Measurements from ENCODE around the gene RBM25.

DNA sequence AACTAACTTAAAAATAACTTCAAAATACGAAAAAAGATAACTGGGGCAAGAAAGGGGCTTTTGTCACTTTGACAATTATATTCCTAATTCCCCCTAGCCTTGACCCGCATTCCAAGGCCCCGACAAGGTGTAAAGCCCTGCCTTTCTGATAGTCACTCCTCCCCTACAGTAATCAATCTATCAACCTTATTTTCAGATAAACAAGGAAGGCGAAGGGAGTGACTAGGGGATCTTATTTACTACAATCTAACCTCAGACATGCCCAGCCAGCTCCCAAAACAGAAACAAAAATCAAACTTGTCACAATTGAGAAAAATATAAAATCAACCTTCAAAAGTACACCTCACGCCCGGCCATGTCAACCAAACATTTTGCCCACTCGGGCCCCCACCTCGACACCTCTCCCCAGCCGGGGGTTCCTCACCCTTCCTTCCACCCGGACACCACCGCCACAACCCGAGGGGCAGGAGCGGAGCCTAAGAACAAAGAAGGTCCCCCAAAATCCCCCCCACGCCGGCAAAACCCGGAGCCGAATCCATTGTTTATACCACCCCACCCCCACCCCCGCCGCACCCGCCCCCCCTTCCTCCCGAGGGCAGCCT, 32.0 kb upstream of the RBM25 start:
- TF ChIP-seq POLR2AphosphoS5 (IDR thresholded peaks at IDR 0.05) = no peak
- no peak for TF ChIP-seq EP300 (IDR thresholded peaks at IDR 0.05)
- no peak for TF ChIP-seq CTCF (IDR thresholded peaks at IDR 0.05)

Data from suprapubic skin (tissue), 4 donors.